ENCODE measurements around the gene P2RY12.
A peak's percentile ranks its signal among the peaks of the same experiment; 100 is the strongest.
"Not testable (repeated sequence)": the region's sequence is repeated elsewhere in the genome, so short reads cannot be mapped to it uniquely, and the experiment has no call there.

P2RY12 gene

DNA sequence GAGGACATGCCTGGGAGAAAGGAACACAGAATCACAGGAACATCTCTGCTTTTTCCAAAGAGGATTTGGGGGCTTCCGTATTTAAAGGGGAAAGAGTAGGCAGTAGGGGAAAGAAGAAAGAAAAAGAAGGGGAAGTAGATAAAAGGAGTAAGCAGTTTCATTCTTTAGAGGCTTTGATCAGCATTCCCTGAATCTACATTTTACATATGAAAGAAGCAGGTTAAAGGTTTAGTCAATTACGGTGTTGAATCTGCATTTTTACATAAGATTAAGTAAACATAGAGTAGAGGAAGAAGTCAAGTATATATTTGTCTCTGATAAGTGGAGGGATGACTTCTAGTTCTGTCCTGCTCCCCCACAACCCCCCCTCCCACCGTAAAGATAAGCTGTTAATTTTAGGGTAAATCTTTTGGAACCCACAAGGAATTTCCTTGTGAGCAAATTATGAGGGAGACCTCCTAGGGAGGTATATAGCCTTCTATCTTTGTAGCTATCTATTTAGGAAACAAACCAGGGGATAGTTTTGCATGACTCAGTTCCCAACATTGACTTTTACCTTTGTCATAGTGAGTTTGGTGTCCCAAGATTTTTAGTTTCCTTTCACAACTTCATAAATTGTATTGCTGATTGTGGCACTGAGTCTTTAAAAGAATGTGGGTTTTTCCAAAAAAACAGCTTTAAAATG, 8.7 kb upstream of the P2RY12 start:
- DNase-seq: no peak

DNA sequence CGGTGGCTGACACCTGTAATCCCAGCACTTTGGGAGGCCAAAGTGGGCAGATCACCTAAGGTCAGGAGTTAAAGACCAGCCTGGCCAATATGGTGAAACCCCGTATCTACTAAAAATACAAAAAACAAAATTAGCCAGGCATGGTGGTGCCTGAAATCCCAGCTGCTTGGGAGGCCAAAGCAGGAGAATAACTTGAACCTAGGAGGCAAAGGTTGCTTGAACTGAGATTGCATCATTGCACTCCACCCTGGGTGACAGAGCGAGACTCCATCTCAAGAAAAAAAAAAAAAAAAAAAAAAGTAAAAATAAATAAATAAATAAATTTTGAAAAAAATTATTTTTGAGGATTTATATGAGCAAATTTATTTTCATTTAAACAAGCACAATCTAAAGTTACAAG, 7.6 kb upstream of the P2RY12 start:
- not testable (repeated sequence) for DNase-seq

DNA sequence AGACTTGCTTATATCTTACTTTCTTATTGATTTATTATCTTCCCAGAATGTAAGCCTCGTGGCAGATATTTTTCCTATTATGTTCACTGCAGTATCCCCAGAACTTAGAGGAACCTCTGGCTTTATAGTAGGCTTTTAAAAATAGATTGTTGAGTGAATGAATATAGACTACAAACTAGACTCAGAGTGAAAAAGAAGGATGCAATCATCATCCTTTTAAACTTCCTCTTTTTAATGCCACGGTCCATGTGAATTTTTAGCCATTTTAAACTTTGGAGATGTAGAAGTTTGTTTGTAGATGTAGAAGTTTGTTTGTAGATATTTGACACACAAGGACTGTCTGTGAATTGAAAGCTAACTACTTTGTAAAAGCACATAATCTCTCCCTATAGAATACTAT, 7.2 kb upstream of the P2RY12 start:
- DNase-seq: no peak

DNA sequence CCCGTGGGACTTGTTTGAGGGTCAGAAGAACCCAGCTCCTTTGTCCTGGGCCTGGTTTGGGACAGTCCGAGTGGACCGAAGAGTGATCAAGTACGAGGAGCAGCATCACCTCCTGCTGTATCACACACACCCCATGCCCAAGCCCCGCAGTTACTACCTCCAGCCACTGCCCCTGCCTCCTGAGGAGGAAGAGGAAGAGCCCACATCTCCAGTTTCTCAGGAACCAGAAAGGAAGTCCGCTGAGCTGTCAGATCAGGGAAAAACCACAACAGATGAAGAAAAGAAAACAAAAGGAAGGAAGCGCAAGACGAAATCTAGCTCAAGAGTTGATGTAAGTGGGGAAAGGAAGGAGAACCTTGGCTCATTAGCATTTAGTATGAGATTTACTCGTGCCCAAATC, 3.3 kb upstream of the P2RY12 start:
- peak in 3 of 56 donors; percentile 4 to 7 (median 6) for DNase-seq

DNA sequence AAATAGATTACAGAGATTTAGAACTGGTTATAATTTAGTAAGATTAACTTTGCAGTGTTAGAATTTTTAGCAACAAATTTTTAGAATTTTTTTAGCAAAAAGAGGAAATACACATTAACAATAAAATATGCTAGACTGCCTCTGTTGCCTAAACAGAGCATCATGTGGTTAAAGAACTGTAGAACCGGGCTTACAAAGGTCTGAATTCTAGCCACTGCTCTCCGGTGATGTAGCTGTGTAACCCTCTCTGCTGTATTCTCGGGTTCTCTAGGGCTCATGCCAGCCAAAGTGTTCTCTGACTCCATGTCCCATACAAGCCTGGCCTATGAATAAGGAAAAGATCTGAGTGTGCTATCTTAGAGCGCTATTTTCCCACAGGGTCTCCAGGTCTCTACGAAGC, 2.9 kb upstream of the P2RY12 start:
- no peak for DNase-seq

DNA sequence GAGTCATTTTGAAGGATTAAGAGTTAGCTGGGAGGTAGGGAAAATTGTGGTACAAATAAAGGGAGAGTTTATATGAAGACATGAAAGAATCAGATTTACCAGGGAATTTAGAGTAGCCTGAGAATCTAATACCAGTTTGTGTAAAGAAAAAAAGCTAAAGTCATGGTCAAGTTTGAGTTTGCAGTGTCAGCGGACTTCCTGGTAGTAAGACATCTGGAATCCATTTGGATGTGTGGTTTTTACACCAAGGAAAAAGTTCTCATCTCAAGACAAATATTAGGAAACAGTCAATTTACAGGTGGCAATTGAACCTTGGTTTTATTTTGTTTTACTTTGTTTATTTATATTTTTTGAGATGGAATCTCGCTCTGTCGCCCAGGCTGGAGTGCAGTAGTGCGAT, 1.5 kb upstream of the P2RY12 start:
- DNase-seq: no peak

DNA sequence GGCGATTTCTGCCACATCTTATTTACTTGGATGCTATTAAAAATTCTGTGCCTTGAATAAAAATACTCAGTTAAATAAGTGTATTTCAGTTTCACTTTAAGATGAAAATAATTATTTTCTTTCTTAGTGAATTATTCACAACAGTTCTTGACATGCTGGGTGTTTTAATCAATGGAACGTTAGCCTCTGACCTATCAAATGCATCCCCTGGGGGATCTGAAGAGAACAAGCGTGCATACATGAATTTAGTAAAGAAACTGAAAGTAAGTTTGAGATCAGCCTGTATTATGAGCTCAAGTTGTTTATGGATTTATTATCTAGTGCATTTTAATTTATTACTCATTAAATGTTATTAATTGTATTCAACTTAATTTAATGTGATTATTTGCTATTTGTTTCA, 597 bp downstream of the P2RY12 start:
- DNase-seq: no peak

DNA sequence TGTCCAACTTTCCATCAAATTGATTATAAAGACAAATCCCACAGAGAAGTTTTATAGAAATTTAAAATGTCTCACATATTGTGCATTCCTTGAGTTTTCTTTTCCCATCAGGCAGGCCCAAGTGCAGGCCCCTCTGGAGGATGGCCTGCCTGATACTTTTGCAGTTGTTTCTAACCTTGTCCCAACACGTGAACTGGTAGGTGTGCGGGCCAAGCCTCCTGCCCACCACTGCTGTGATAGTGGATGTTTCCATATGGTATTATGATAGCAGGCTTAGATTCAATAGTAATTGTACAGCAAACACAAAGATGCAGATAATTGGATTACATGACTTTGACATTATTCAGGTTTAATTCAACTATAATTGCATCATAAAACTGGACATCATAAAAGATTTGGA, 1.4 kb downstream of the P2RY12 start:
- no peak for DNase-seq

DNA sequence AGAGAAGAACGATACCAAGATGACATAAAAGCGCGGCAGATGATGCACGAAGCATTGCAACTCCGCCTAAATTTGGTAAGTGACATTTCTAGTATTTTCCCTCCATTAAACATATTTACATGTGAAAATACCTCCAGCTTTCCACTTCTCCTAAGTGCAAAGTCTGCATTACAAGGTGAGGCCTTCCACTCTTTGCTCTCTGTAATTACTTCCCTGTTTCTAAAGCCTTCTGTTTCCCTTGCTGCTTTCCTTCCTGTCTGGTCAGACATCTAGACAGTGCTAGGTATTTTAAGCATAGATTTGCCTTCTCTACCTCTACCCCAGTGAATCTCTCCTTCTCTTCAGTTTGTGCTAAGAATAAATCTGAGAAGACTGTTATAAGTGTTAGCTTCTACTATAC, 1.9 kb downstream of the P2RY12 start:
- DNase-seq: no peak

DNA sequence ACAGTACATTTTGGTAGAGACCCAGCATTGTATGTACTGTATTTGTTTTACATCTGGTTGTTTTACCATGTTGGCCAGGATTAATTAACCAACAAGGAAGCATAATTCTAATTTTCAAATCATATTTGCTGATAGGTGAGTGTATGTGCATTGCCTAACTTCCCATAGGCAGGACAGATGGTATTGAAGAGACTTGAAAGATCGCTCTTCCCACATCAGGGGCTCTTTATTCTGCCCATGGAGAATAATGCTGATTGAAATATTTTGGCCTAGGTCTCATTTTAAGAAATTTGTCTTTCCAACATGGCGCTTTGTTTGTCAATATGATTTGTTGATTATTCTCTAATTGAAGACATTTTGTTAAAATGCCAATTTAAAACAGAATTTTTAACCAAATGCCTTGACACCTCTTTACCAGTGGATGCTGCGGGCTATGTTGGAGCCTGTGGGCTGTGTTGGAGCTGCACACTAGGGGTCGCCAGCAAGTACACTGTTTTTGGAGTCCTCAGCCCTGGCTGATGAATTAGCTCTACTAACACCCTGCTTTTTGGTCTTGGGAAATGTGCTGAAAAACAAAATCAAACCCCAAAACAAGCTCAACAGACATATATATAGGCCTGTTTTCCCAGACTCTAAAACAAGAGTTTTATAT, 5.3 kb downstream of the P2RY12 start:
- peak in 13 of 56 donors; percentile 3 to 43 (median 14) for DNase-seq

DNA sequence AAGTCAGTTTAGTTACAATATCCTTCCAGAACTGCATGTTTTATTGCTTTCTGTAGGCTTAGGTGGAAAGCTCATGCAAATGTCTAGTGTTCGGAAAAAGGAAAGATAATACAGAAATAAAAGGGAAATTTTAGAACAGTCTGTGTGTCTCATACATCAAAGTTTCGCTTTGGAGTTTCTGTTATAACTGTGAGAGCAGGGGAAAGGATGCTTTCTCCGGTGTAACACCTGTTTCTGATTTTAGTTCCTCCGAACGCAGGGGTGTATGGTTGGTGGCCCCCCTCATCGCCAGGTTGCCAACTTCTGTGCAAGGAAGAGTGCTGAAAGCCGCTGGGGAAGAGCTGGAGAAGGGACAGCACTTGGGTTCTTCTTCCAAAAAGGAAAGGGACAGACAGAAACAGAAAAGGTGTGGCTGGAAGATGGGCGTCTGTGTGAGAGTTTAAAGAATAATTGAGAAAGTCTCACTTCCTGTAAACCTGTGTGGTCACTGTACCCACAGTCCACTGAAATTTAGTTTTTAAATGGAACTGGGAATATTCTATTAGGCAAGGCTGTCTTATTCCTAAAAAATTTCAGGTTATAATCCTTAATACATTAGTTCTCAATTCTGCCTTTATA, 6.7 kb downstream of the P2RY12 start:
- no peak for DNase-seq

DNA sequence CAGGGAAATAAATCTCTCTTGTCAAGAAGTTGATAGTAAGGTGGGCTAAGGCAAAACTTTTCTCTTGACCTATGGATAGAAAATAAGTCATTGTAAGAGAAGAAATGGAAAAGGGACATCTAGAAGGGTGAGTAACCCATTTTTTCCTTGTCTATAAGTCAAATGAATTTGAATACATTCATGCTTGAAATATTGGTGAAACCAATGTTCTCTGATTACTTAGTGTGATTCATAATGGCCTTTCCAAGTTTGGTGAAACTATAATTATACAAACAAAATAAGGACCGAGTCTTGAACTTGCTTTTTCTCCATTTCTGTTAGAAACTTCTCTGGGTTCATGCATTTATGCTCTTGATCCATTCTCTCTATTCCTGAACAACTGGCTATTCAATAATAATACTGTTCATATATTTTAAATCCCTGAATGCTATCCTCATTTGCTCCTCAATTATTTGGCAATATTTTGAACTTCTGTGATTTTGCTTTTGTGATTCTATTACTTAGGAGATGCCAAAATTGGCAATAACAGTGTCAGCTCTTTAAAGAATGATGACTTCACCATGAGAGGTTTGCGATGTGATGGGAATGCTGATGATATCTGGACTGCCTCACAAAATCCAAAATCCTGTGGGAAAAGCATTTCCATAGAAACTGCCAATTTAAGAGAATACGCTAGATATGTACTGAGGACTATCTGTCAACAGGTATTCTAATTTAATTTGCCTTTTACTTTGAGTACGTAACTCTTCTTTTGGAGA, 12.3 kb downstream of the P2RY12 start:
- DNase-seq: no peak

DNA sequence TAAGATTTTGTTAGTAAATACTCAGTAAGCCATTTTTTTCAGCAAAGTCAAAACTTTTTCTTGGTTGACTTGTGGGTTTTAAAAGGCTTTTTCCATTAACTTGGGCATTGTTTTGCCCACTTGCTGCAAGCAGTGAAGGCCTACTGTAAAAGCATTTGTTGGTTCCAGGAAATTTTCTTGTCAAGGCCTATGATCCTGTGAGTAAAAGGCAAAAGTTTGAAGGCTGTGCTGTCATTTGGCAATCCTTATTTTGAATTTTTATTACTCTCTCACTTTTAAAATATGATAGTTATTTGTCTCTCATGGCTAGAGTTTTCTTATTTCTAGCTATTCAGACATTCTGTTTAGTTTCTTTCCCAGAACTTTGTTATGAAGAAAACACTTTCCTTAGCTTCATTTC, 13.0 kb downstream of the P2RY12 start:
- DNase-seq: no peak

DNA sequence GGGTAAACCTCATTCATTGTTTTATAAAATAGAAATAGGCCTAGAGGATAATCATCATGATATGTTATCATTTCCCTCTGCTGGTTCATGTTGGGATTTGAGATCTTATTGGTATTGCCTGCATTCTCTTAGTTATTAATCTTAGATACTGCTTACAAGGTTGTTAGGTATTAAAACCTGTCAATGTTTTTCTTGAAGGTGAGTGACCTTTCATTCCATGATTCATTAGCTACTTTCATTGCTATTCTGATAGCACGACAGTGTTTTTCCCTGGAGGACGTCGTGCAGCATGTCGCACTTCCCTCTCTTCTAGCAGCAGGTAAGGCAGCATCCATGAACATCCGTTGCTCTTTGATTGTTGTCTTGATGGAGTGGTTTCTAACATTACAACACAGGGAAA, 17.1 kb downstream of the P2RY12 start:
- DNase-seq: no peak

DNA sequence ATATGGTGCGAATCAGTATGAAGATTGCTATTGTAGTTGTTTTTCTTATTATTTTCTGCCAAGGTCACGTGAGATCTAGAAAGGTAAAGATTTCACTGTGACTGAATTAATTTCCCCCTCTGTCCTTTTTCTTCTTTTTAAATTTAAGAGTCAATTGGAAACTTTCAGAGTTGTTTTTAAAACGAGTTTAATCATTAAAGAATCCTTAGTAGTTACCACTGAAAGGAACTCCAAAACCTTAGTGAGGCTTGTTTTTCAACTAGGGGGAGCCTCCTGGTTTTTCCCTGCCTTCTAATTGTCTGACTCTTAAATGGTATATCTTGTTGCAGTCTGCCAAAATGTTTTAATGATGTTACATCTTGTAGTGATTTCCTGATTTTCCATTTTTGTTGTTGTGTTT, 17.6 kb downstream of the P2RY12 start:
- DNase-seq: no peak

DNA sequence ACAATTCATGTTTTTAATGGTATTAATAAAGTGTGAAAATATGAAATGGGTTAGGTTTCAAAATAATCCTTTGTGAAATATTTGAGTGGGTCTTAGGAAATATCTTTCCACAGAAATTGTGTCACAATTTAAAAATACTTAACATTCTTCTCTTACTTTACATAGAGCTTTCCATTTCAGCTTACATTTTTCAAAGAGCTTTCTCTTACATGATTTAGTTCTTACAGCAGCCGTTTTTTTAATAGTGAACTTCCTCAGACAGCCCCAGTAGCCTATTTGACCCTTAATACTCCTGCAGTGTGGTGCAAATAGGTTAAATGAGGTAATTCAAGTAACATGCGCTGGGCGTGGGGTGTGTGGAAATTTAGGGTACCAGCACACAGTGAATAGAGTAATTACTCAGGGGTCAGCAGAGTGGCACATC, 21.8 kb downstream of the P2RY12 start:
- DNase-seq: no peak

DNA sequence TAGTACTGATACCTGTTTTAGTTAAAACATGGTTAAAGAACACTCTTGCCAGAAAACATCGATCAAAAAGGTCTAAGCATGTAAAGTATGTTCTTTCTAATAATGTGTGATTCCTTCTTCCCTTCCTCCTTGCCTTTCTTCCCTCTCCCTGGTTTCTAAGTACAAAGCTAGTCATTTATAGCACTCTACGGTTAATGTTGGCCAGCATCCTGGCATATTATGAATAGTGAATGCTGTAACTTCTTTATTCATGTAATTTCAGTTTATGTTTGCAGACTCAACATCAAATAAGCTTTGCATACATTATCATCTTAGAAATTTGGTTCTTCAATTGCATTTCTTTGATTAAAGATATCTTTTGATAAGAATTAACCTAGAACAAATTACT, 27.1 kb downstream of the P2RY12 start:
- DNase-seq: no peak

DNA sequence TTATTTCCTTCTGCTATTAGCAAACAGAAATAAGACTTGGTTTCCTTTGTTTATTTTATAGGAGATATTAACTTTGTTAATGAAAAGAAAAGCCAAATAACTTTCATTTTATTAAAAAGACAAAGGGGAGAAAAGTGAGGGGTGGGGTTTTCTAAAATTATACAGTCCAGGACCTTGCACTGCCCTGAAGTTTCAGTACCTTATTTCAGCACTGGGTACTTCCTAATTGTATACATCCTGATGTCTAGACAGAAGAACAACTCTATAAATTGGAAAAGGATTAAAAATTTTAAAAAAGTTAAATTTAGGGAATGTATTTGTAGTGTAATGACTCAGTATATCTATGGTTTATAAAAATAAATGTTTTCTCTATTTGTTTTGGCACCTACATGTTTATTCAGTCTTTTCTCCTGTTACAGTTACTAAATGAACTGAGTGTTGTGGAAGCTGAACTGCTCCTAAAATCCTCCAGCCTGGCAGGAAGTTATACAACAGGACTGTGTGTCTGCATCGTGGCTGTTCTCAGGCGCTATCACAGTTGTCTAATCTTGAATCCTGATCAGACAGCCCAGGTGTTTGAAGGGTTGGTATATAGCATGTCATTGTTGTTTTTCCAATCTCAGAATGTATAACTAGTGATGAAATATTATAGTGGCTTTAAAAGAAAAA, 27.6 kb downstream of the P2RY12 start:
- peak in 2 of 56 donors; percentile 1 to 13 for DNase-seq

DNA sequence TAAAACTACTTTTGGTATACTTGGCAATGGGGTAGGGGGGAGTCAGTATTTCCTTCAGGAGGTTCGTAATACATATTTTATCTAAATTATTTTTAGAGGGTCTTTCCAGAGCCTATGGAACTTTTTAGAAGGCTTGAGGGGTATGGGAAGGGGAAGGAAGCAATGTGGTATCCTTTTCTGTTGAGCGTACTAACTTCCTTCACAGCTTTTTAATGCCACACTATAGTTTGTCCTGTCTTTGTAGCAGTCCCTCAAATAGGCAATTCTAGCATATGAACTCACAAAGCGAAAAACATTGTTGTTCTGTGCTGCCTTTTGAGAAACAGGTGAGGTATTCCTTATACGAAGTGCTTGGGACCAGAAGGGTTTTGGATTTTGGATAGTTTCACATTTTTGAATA, 32.9 kb downstream of the P2RY12 start:
- DNase-seq: no peak

DNA sequence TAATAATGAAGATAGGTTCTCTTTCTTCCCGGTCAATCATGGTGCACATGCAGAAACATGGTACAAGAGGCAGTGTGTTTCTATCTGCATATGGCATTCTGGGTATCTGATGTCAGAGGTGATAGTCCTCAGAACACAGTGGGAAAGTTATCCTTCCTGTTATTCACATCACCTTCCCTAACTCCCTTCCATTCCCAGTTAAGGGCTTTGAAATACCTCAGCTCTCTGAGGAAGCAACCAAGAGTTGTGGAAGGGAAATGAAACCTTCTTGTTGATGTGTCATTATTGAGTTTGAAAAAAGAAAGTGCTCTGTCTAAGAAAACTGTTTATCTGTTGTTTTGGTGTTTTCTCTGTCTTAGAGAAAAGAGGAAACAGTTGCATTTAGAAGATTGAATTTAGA, 33.3 kb downstream of the P2RY12 start:
- DNase-seq: no peak

DNA sequence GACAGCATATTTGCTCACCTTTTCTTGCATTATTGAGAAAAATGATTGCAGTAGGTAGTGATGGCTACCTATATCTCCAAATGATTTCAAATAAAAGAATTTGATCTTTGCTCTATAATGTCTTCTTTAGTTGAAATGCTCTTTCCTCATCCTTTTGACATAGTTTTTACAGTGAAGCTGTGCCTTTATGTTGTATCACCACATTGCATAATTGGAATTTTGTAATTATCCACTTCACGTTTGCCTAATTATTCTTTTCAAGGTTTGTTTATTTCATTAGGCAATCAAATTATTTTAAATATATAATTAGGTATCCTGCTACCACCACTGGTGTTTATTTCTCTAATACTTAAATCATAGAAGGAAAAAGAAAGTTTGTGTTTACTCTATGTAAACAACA, 33.9 kb downstream of the P2RY12 start:
- DNase-seq: no peak

DNA sequence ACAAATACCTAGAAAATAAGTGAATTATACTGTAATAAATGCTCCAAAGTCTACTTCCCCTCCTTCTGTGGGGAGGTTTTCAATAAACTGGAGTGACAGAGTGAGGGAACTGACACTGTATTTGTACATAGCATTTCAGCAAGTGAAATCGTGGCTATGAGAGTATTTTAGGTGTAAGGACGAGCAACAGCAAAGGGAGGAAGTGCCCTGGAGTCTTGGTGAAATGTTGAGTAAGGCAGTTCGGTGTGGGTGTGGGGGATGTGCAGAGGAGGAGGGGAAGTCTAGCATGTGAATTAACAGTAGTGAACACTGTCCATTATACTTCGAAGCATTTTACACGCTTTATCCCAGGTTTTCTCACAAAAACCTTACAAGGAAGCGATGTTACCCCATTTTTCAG, 37.1 kb downstream of the P2RY12 start:
- DNase-seq: peak in 14 of 56 donors; percentile 1 to 39 (median 12)
